ENCODE results near the gene TIMM17A.
"Not testable (repeated sequence)": the region's sequence is repeated elsewhere in the genome, so short reads cannot be mapped to it uniquely, and the experiment has no call there.

The TIMM17A gene

DNA sequence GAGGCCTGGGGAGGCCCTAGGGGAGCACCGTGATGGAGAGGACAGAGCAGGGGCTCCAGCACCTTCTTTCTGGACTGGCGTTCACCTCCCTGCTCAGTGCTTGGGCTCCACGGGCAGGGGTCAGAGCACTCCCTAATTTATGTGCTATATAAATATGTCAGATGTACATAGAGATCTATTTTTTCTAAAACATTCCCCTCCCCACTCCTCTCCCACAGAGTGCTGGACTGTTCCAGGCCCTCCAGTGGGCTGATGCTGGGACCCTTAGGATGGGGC lies 60.3 kb downstream of the TIMM17A start:
- no peak for DNase-seq (ENCODE audit: low spot score)

DNA sequence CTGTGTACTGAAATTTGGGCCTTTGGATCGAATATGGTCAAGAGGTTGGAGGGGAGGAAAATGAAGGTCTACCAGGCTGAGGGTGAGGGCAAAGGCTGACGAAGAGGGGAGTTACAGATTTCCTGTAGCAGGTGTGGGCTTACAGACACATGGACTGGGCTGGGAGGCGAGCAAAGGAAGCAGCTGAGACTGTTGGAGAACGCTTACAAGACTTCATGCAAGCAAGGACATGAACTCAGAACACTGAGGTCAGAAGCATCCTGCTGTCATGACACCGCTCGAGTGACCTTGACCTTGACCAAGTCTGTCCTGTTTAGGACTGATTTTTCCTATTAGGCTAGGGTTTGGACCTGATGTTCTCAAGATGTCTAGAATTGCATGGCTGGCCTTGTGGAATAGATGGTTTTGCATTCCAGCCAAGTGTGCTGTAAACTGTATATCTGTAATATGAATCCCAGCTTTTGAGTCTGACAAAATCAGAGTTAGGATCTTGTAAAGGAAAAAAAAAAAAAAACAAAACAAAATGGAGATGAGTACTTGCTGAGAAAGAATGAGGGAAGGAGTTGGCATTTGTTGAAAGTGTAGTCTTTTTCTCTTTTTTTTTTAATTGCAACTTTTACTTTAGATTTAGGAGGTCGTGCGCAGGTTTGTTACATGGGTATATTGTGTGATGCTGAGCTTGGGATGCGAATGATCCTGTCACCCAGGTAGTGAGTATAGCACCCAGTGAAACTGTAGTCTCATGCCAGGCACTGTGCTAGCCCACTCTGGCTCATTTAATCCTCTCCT lies 60.9 kb downstream of the TIMM17A start:
- no peak for DNase-seq (ENCODE audit: low spot score)

DNA sequence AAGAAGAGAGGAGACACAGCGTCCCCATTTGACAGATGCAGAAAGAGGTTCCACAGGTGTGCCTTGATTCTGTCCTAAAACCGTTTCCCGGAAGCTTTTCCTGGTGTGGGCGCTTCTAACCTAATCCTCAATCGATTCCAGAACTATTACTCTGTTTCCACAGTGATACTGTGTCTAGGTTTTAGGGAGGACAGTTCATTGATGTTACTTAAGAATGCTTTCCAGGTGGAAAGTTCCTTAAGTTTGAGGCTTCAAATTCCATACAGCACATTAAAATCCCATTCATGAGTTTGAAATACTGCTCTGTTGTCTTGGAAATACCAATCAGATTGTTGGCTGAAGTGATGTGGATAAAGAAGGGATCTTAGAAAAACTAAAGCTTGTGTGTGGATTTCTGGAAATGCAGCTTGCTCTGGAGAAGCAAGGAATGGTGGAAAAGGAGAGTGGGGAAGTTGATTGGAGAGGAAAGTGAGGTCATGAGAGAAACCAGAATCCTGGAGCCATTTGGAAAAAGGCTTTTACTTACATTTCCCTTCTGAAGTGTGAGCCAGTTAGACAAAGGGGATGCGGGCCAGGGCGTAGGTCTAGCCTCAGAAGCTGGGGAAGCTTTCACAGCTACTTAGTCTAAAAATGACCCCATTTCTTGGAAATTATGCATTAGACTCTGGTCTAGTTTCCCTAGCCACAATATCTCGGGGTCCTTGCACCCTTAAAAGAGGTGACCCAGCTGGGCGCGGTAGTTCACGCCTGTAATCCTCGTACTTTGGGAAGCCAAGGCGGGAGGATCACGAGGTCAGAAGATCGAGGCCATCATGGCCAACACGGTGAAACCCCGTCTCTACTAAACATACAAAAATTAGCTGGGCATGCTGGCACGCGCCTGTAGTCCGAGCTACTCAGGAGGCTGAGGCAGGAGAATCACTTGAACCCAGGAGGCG lies 61.8 kb downstream of the TIMM17A start:
- DNase-seq (ENCODE audit: low spot score) = no peak

DNA sequence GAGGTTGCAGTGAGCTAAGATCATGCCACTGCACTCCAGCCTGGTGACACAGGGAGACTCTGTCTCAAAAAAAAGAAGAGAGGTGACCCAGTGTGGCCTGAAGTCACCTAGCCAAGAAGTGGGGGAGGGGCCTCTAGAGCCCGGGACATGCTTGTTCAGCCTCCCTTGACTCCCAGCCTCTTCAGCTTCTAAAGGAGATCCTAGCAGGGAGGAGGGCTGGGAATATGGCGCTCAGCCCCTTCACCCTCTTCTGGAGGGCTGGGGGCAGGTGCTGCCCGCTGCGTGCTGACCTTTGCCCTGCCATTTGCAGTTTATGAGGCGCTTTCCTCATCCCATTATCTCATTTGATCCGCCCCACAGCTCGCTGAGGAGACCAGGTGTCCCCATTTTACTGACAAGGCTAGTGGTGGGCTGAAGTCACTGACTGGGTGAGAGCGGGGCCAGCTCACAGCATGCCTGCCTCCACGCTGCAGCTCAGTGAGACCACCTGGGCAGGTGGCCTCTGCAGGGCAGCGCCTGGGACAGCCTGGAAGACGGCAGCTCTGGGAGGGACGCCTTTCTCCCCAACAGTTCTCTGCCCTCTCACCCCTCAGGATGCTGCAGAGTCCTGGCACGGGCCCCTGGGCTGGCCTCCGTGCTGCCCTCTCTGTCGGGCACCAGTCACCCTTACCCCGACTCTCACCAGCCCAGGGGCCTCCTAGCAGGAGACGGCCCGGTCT lies 62.6 kb downstream of the TIMM17A start:
- DNase-seq (ENCODE audit: low spot score) = no peak

DNA sequence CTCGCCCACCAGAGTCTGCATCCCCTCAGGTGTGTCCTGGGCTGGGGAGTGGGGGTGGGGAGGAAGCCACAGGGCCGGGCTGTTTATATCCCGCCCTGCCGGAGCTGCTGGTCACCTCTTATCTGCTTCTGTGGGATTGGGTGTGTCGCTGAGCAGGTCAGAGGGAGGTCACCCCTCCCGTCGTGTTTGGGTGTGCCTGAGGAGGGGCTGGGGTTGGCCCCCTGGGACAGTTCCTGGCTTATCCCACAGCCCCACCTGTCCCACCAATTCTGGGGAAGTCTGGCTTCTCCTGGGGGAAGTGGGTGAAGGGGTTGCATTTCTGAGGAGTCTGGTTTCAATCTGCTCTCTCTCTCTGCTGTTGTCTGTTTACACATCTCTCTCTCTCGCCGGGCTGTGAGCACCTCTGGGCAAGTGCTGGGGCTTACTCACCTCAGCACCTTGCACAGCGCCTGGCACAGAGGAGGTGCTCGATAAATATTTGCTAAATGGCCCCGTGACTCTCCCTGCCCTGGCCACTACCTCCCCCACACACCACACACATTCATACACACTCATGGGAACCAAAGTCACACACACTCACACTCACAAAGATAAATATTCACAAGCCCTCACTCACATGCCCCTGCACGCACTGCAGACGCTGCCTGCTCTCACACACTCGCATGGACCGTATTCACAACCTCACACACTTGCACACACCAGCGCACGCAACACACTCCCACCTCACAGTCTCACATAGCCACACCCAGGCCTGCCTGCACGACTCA lies 63.3 kb downstream of the TIMM17A start:
- no peak for DNase-seq (ENCODE audit: low spot score)

DNA sequence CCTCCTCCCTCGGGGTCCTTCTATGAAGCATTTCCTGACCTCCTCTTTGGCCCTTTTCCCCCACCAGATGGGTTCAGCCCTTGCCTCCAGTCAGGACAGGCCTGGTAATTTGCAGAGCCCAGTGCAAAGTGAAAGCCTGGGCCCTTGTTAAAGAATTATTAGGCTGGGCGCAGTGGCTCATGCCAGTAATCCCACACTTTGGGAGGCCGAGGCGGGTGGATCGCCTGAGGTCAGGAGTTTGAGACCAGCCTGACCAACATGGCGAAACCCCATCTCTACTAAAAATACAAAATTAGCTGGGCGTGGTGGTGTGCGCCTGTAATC lies 63.9 kb downstream of the TIMM17A start:
- DNase-seq (ENCODE audit: low spot score) = not testable (repeated sequence)

Data from germinal center (tissue), 1 donor.